KMS-11 (cell line): ENCODE measurements around the gene SLC5A9.

Source experiments
- H2AFZ ChIP-seq: fragments of 200-600 bp; sonication (generic); 2 replicates; pipeline ENCODE4 v1.6.1; 2016; ENCODE audit warnings: antibody characterized with exemption, mixed run types, low read depth
- H3K27ac ChIP-seq: fragments of 200-600 bp; sonication (generic); 2 replicates; pipeline ENCODE4 v1.6.1; 2016; ENCODE audit warnings: mild to moderate bottlenecking, mixed run types
- H3K27me3 ChIP-seq: fragments of 200-600 bp; sonication (generic); 2 replicates; pipeline ENCODE4 v1.6.1; 2017; ENCODE audit warnings: mild to moderate bottlenecking, low read depth, mixed run types, moderate library complexity; ENCODE audit not compliant: insufficient read depth
- H3K36me3 ChIP-seq: fragments of 200-600 bp; sonication (generic); 2 replicates; pipeline ENCODE4 v1.6.1; 2017; ENCODE audit warnings: mild to moderate bottlenecking, mixed run types; ENCODE audit not compliant: insufficient read depth
- H3K4me1 ChIP-seq: fragments of 200-600 bp; sonication (generic); 2 replicates; pipeline ENCODE4 v1.6.1; 2016; ENCODE audit warnings: mild to moderate bottlenecking, low read depth, mixed run types; ENCODE audit not compliant: poor library complexity, severe bottlenecking
- H3K4me2 ChIP-seq: fragments of 200-600 bp; sonication (generic); 2 replicates; pipeline ENCODE4 v1.7.0; 2016; ENCODE audit warnings: mild to moderate bottlenecking, mixed run types
- H3K4me3 ChIP-seq: fragments of 200-600 bp; sonication (generic); IDR thresholded peaks from 2 replicates; pipeline ENCODE4 v1.6.1; 2017; ENCODE audit warnings: low read depth, low read length, mixed read lengths; ENCODE audit not compliant: insufficient read depth
- H3K79me2 ChIP-seq: fragments of 200-600 bp; sonication (generic); 2 replicates; pipeline ENCODE4 v1.6.1; 2016; ENCODE audit warnings: low read depth, mixed run types; ENCODE audit not compliant: insufficient read depth
- H3K9ac ChIP-seq: fragments of 200-600 bp; sonication (generic); 2 replicates; pipeline ENCODE4 v1.6.1; 2016; ENCODE audit warnings: mild to moderate bottlenecking, mixed run types
- H4K20me1 ChIP-seq: fragments of 200-600 bp; sonication (generic); 2 replicates; pipeline ENCODE4 v1.6.1; 2016; ENCODE audit warnings: mild to moderate bottlenecking, mixed run types; ENCODE audit not compliant: insufficient read depth
- CTCF ChIP-seq: fragments of 200-600 bp; sonication (generic); conservative IDR thresholded peaks from 2 replicates; pipeline ENCODE4 v1.6.1; 2017; ENCODE audit warnings: low read depth, mild to moderate bottlenecking, antibody characterized with exemption, low read length, moderate library complexity, mixed read lengths

Gene SLC5A9

DNA sequence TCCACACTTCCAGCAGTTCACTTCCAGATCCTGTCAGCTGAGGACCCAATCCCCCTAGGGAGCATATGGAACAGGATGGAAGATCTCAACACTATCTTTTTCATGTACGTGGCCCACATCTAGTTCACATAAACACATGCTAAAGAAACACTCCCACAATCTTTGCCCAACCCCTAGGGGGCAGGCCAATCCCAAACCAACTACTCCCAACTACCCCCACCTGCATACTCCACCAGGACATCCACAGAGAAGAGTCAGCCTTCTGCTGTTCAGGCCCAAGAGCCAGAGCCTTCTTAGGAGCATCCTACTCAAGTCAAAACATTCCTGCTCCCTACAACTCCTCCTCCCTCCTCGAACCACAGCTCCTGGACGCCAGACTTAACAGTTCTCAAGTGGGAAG, 5.6 kb upstream of the SLC5A9 start:
- Histone ChIP-seq H3K27me3 (no peaks in the 10 kb centered on the region), H3K4me2 (no peak overlapping the region), H4K20me1 (no peaks in the 10 kb centered on the region), H2AFZ (no peak overlapping the region), H3K36me3 (no peaks in the 10 kb centered on the region), H3K4me1 (no peaks in the 10 kb centered on the region), H3K4me3 (no peak overlapping the region), H3K9ac (no peak overlapping the region), H3K79me2 (no peaks in the 10 kb centered on the region), H3K27ac (no peak overlapping the region)
- no peak for TF ChIP-seq CTCF

GRCh38 chr1:48217856-48218255, 4.7 kb upstream of the SLC5A9 start:
- H3K79me2 ChIP-seq: no peaks in the 10 kb centered on the region
- no peaks in the 10 kb centered on the region for H3K36me3 ChIP-seq
- H4K20me1 ChIP-seq: no peaks in the 10 kb centered on the region
- no peak overlapping the region for H2AFZ ChIP-seq
- TF ChIP-seq CTCF: no peak
- no peak overlapping the region for H3K4me2 ChIP-seq
- H3K27me3 ChIP-seq: no peaks in the 10 kb centered on the region
- no peaks in the 10 kb centered on the region for H3K4me1 ChIP-seq
- H3K27ac ChIP-seq: no peak overlapping the region
- H3K4me3 ChIP-seq: no peak overlapping the region
- no peak overlapping the region for H3K9ac ChIP-seq

- no peak for TF ChIP-seq CTCF
- H3K79me2 ChIP-seq: no peaks in the 10 kb centered on the region
- H3K36me3 ChIP-seq: no peaks in the 10 kb centered on the region
Measured at GRCh38 chr1:48219803-48220202, 2.7 kb upstream of the SLC5A9 start.

DNA sequence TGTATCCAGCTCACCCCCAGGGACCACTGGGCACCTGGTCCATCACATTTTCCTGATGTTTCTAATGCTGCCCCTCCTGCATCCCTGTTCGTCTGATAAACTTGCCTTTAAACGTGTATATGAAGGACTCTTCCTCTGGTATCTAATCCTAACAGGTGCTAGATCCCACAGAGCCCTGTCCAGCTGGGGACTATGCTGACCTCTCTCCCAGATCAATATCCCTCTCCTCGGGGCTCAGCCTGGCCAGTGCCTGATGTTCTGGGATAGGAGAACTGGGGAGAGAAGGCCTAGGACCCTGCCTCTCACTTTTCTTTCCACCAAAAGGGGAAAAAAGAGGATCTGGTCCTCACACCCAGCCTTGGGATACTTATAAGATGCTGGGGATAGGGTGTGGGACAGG, 1.4 kb upstream of the SLC5A9 start:
- no peak for TF ChIP-seq CTCF
- Histone ChIP-seq H3K79me2 (no peaks in the 10 kb centered on the region), H3K27ac (no peak overlapping the region), H3K36me3 (no peaks in the 10 kb centered on the region), H3K4me1 (no peaks in the 10 kb centered on the region), H2AFZ (no peak overlapping the region), H3K4me2 (no peak overlapping the region), H3K27me3 (no peaks in the 10 kb centered on the region), H4K20me1 (no peaks in the 10 kb centered on the region), H3K9ac (no peak overlapping the region), H3K4me3 (no peak overlapping the region)

More at GRCh38 chr1:48219803-48220202, 2.7 kb upstream of the SLC5A9 start:
- H3K4me3 ChIP-seq: no peak overlapping the region
- no peak overlapping the region for H3K27ac ChIP-seq
- no peaks in the 10 kb centered on the region for H3K4me1 ChIP-seq
- no peaks in the 10 kb centered on the region for H3K27me3 ChIP-seq
- no peak overlapping the region for H3K9ac ChIP-seq
- no peak overlapping the region for H2AFZ ChIP-seq
- H3K4me2 ChIP-seq: no peak overlapping the region
- H4K20me1 ChIP-seq: no peaks in the 10 kb centered on the region

- no peak overlapping the region for H3K4me3 ChIP-seq
- no peak for TF ChIP-seq CTCF
- no peak overlapping the region for H3K27ac ChIP-seq
- H3K79me2 ChIP-seq: no peaks in the 10 kb centered on the region
- H4K20me1 ChIP-seq: no peaks in the 10 kb centered on the region
- no peak overlapping the region for H3K4me2 ChIP-seq
- no peaks in the 10 kb centered on the region for H3K27me3 ChIP-seq
- no peak overlapping the region for H3K9ac ChIP-seq
- H3K4me1 ChIP-seq: no peaks in the 10 kb centered on the region
- H2AFZ ChIP-seq: no peak overlapping the region
- H3K36me3 ChIP-seq: no peaks in the 10 kb centered on the region
Measured at GRCh38 chr1:48221657-48222056, 859 bp upstream of the SLC5A9 start.
